LNCaP clone FGC (cell line): Measurements from ENCODE around the gene BPIFB3.
"Not testable (repeated sequence)": the region's sequence is repeated elsewhere in the genome, so short reads cannot be mapped to it uniquely, and the experiment has no call there.

Source experiments
- DNase-seq: peaks from one replicate; pipeline ENCODE4 v3.0.0-alpha.2; 2011; ENCODE audit warnings: low read depth
- H3K4me3 ChIP-seq: 2 replicates; pipeline ENCODE4 v1.5.1; 2011; ENCODE audit warnings: mild to moderate bottlenecking, low read depth, low read length, control low read depth
- CTCF ChIP-seq: IDR thresholded peaks from 2 replicates; pipeline ENCODE4 v1.5.1; 2012; ENCODE audit warnings: mild to moderate bottlenecking; ENCODE audit not compliant: control insufficient read depth, insufficient read depth; ENCODE audit errors: extremely low read depth

The BPIFB3 gene

GRCh38 chr20:33099843-33100538 lies 46.3 kb downstream of the BPIFB3 start:
- no peak overlapping the region for H3K4me3 ChIP-seq
- no peak for TF ChIP-seq CTCF
- DNase-seq, result no peak

- DNase-seq, result no peak
- no peak overlapping the region for H3K4me3 ChIP-seq
- no peak for TF ChIP-seq CTCF
Observed at GRCh38 chr20:33103556-33103955, 49.9 kb downstream of the BPIFB3 start.

- no peak for TF ChIP-seq CTCF
- no peak overlapping the region for H3K4me3 ChIP-seq
- no peak for DNase-seq
Observed at GRCh38 chr20:33104336-33104735, 50.6 kb downstream of the BPIFB3 start.

GRCh38 chr20:33105316-33105924 lies 51.7 kb downstream of the BPIFB3 start:
- no peak for DNase-seq
- H3K4me3 ChIP-seq, result no peak overlapping the region
- TF ChIP-seq CTCF, result no peak

GRCh38 chr20:33106058-33106620 lies 52.4 kb downstream of the BPIFB3 start:
- not testable (repeated sequence) for H3K4me3 ChIP-seq, DNase-seq

GRCh38 chr20:33108661-33109060 lies 55.0 kb downstream of the BPIFB3 start:
- TF ChIP-seq CTCF, result no peak
- DNase-seq, result no peak
- H3K4me3 ChIP-seq, result no peak overlapping the region

GRCh38 chr20:33110147-33110825 lies 56.6 kb downstream of the BPIFB3 start:
- DNase-seq, result no peak
- no peak overlapping the region for H3K4me3 ChIP-seq
- TF ChIP-seq CTCF, result no peak
